ENCODE measurements around the gene FBXO2.
A peak's percentile ranks its signal among the peaks of the same experiment; 100 is the strongest.

Gene FBXO2

DNA sequence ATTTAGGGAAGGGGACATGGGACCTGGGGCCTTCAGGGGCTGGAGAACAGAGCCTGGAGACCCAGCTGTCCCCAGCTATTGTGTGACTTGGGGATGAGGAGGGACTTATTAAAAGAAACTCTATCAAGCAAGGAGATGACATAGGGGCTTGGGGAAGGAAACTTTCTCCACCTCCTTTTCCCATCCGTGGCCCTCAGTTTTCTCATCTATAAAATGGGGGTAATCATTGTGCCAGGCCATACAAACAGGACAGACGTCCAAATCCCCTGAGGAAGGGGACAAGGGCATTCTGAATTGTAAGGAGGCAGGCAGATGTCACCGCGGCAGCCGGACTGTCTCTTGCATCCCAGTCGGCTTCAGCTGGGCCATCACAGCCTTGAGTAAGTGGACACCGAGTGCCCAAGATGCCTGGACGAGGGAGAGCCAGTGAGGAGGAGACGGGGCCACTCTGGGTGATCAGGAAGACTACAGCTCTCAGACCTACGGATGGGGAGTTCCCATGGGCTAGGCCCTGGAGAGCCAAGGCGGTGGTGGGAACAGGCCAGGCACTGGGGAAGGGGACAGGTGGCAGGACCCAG, 1.9 kb downstream of the FBXO2 start:
- Histone ChIP-seq H3K9ac (ENCODE audit: insufficient read length) (no peak overlapping the region), H3K27ac (no peak overlapping the region), H3K4me3 (no peak overlapping the region), H3K9me3 (ENCODE audit: low read depth, low read length) (no peaks in the 10 kb centered on the region), H3K36me3 (ENCODE audit: insufficient read depth, low read length) (peaks cover 7% of the 10 kb centered on the region; the same call in 1 of the 2 replicates)
- no peak for DNase-seq (ENCODE audit: low read depth, low spot score)
- no peak for TF ChIP-seq EZH2 (IDR thresholded peaks at IDR 0.05)
- TF ChIP-seq FOXP2 (optimal IDR thresholded peaks at IDR 0.05; ENCODE audit: control extremely low read depth, extremely low read length, insufficient read depth), result no peak
- no peak for TF ChIP-seq POLR2AphosphoS5 (IDR thresholded peaks at IDR 0.05; ENCODE audit: borderline replicate concordance, low read depth, low read length)

DNA sequence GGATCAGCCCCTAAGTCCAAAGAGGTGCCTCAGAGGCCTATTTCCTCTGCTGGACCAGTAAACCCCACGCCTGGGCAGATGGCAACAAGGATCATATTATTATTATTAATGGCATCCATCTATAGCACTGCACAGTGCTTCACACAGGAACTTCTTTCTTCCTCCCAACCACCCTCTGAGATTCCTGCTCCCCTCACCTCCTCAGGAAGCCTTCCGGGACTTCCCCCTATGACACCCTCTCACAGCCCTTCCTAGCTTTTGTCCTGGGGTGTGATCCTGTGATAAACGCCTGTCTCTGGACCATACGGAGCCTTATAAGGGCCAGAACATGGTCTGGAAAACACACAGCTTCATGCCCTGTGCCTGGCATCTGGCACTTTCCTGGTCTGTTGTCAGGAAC, 3.2 kb downstream of the FBXO2 start:
- TF ChIP-seq POLR2AphosphoS5 (IDR thresholded peaks at IDR 0.05; ENCODE audit: borderline replicate concordance, low read depth, low read length) (no peak), FOXP2 (optimal IDR thresholded peaks at IDR 0.05; ENCODE audit: control extremely low read depth, extremely low read length, insufficient read depth) (no peak), EZH2 (IDR thresholded peaks at IDR 0.05) (no peak)
- no peak overlapping the region for H3K9ac ChIP-seq (ENCODE audit: insufficient read length)
- no peak overlapping the region for H3K4me3 ChIP-seq
- no peaks in the 10 kb centered on the region for H3K9me3 ChIP-seq (ENCODE audit: low read depth, low read length)
- no peak overlapping the region for H3K27ac ChIP-seq
- no peaks in the 10 kb centered on the region; the same call in 1 of the 2 replicates for H3K36me3 ChIP-seq (ENCODE audit: insufficient read depth, low read length)
- no peak for DNase-seq (ENCODE audit: low read depth, low spot score)

DNA sequence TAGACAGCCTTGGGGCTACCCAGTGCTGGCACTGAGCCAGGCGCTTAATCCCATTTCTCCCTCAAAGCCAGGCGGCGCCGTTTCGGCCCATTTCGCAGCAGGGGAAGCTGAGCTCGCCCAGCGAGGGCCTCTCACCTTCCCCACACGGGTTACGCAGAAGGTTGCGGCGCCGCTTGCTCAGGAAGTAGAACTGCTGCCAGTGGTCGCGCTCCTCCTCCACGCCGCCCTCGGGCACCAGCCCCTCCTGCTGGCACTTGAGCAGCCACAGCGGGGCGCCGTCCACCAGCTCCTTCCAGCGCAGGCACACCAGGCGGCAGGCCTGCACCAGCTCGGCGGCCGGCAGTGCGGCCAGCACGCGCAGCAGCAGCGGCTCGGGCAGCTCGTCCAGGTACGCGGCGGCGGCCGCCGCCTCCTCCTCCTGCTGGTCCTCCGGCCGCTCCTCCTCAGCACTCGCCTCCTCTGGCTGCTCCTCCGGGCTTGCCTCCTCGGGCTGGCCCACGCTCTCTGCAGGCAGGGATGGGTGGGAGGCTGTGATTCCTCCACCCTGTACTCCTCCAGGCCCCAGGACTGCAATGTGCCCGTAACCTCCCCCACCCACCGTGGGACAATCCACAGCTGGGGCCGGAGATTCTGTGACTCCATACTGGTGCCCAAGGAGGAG, 3.8 kb downstream of the FBXO2 start:
- Histone ChIP-seq H3K4me3 (peak overlapping the region; percentile 38; the same call in 1 of the 2 replicates), H3K36me3 (ENCODE audit: insufficient read depth, low read length) (no peaks in the 10 kb centered on the region), H3K27ac (no peak overlapping the region), H3K9me3 (ENCODE audit: low read depth, low read length) (no peaks in the 10 kb centered on the region), H3K9ac (ENCODE audit: insufficient read length) (no peak overlapping the region)
- no peak for DNase-seq (ENCODE audit: low read depth, low spot score)
- TF ChIP-seq POLR2AphosphoS5 (IDR thresholded peaks at IDR 0.05; ENCODE audit: borderline replicate concordance, low read depth, low read length), result no peak
- no peak for TF ChIP-seq EZH2 (IDR thresholded peaks at IDR 0.05)
- TF ChIP-seq FOXP2 (optimal IDR thresholded peaks at IDR 0.05; ENCODE audit: control extremely low read depth, extremely low read length, insufficient read depth), result no peak

DNA sequence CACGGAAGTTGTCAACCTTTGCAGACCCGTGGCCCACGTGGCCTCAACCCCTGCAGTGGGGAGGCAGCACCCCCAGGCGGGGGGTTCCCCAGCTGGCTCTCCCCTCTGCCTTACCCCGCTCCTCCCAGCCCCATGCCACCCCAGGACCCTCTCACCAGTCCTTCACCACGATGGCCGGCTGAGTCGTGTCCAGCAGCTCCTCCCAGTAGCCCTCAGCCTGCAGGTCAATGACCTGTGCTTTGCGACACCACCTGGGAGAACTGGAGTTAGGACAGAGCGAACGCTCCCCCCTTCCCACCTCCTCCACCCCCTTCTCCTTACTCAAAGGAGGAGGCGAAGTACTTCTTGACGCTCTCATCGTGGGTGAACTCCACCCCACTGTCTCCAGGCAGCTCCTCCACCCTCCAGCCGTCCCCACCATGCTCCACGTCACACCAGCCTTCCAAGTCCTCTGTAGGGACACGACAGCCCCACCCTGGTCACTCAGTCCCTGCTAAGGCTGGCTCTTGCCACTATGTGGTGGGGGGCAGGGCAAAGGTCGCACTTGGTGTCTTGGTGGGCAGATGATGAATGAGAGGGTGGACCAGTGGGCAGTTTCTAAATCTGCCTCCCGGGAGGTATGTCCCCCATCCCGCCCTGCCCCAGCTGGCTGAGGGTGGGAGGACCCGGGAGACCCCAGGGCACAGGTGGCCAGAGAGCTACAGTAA, 4.5 kb downstream of the FBXO2 start:
- Histone ChIP-seq H3K4me3 (peak overlapping the region; percentile 38; the same call in 1 of the 2 replicates), H3K27ac (no peak overlapping the region), H3K36me3 (ENCODE audit: insufficient read depth, low read length) (no peaks in the 10 kb centered on the region), H3K9ac (ENCODE audit: insufficient read length) (no peak overlapping the region), H3K9me3 (ENCODE audit: low read depth, low read length) (no peaks in the 10 kb centered on the region)
- TF ChIP-seq EZH2 (IDR thresholded peaks at IDR 0.05) (no peak), FOXP2 (optimal IDR thresholded peaks at IDR 0.05; ENCODE audit: control extremely low read depth, extremely low read length, insufficient read depth) (no peak), POLR2AphosphoS5 (IDR thresholded peaks at IDR 0.05; ENCODE audit: borderline replicate concordance, low read depth, low read length) (no peak)
- no peak for DNase-seq (ENCODE audit: low read depth, low spot score)

DNA sequence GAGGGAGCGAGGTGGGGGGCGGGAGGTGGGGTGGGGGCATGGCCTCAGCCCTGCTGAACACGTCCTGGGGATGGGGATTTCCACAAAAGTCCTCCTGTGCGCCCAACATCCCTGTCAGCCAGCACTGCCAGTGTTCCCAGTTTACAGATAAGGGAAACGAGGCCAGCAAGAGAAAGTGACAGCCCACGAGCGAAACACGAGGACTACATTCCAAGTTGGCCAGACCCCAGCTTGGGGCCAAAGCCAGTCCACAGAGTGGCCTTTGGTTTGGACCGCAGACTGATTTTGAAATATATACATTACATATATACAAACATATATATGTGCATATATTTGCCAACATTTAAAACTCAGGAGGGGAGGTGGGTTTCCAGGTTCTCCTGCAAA, 5.0 kb downstream of the FBXO2 start:
- Histone ChIP-seq H3K4me3 (no peak overlapping the region), H3K9ac (ENCODE audit: insufficient read length) (no peak overlapping the region), H3K36me3 (ENCODE audit: insufficient read depth, low read length) (no peaks in the 10 kb centered on the region), H3K27ac (no peak overlapping the region), H3K9me3 (ENCODE audit: low read depth, low read length) (no peaks in the 10 kb centered on the region)
- TF ChIP-seq EZH2 (IDR thresholded peaks at IDR 0.05) (no peak), POLR2AphosphoS5 (IDR thresholded peaks at IDR 0.05; ENCODE audit: borderline replicate concordance, low read depth, low read length) (no peak), FOXP2 (optimal IDR thresholded peaks at IDR 0.05; ENCODE audit: control extremely low read depth, extremely low read length, insufficient read depth) (no peak)
- DNase-seq (ENCODE audit: low read depth, low spot score), result no peak

DNA sequence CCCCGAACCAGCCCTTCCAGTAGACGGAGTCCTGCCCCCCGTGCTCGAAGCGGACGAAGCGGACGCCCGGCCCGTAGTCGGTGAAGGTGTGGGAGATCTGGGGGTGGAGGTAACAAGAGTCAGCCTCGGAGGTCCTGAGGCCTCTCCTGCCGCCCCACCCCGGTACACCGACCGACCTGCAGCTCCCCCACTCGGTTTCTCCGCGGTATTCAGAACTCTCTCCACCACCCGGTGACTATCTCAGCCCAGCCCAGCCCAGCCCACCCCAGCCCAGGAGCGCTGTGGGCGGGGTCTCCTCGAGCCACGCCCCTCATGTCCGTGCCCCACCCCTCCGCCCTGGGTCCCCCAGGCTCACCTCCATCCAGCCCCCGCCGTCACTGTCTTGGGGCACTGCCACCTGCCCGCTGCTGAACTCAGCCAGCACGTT, 5.5 kb downstream of the FBXO2 start:
- no peaks in the 10 kb centered on the region for H3K36me3 ChIP-seq (ENCODE audit: insufficient read depth, low read length)
- TF ChIP-seq EZH2 (IDR thresholded peaks at IDR 0.05) (no peak), POLR2AphosphoS5 (IDR thresholded peaks at IDR 0.05; ENCODE audit: borderline replicate concordance, low read depth, low read length) (no peak), FOXP2 (optimal IDR thresholded peaks at IDR 0.05; ENCODE audit: control extremely low read depth, extremely low read length, insufficient read depth) (no peak)
- DNase-seq (ENCODE audit: low read depth, low spot score), result no peak
- H3K4me3 ChIP-seq, result no peak overlapping the region
- H3K9me3 ChIP-seq (ENCODE audit: low read depth, low read length), result no peaks in the 10 kb centered on the region
- H3K27ac ChIP-seq, result no peak overlapping the region
- no peak overlapping the region for H3K9ac ChIP-seq (ENCODE audit: insufficient read length)

DNA sequence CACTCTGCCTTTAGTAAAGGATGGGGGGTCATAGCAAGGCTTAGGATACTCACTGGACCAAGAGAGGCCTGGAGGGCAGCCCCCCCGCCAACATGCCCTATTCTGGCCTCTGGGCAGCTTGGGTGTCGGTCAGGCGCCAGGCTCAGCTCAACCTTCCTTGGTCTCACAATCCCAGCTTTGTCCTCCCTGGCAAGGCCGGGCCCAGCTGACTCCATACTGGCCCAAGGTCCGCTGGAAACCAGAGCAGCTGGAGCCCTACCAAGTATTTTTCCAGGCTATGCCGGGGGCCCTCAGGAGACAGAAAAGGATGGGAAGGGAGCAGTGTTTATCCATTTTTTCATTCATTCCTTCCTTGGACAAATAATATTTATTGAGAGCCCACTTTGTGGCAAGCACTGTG, 6.2 kb downstream of the FBXO2 start:
- TF ChIP-seq EZH2 (IDR thresholded peaks at IDR 0.05), result no peak
- no peak for TF ChIP-seq POLR2AphosphoS5 (IDR thresholded peaks at IDR 0.05; ENCODE audit: borderline replicate concordance, low read depth, low read length)
- TF ChIP-seq FOXP2 (optimal IDR thresholded peaks at IDR 0.05; ENCODE audit: control extremely low read depth, extremely low read length, insufficient read depth), result no peak
- Histone ChIP-seq H3K36me3 (ENCODE audit: insufficient read depth, low read length) (no peaks in the 10 kb centered on the region), H3K4me3 (no peak overlapping the region), H3K9ac (ENCODE audit: insufficient read length) (no peak overlapping the region), H3K9me3 (ENCODE audit: low read depth, low read length) (no peaks in the 10 kb centered on the region), H3K27ac (no peak overlapping the region)
- no peak for DNase-seq (ENCODE audit: low read depth, low spot score)

DNA sequence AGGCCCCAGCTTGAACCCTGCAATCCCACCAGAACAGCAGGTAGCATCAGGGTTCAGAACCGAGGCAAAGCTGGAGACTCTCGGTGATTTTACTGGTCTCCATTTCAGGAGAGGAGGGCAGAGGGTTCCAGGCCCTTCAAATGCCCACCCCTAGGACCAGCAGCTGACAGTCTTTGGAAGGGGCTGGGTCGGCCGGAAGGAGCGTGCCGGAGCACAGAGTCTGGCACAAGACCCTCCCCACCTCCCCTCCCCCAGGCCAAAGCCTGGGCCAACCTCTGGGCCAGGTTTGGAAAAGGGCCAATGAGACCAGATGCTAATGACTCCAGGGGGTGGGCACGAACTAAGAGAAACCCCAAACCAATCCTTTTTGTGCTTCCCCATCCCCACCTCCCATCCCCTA, 6.9 kb downstream of the FBXO2 start:
- Histone ChIP-seq H3K4me3 (no peak overlapping the region), H3K27ac (no peak overlapping the region), H3K36me3 (ENCODE audit: insufficient read depth, low read length) (no peaks in the 10 kb centered on the region), H3K9ac (ENCODE audit: insufficient read length) (no peak overlapping the region), H3K9me3 (ENCODE audit: low read depth, low read length) (no peaks in the 10 kb centered on the region)
- DNase-seq (ENCODE audit: low read depth, low spot score), result no peak
- no peak for TF ChIP-seq EZH2 (IDR thresholded peaks at IDR 0.05)
- no peak for TF ChIP-seq FOXP2 (optimal IDR thresholded peaks at IDR 0.05; ENCODE audit: control extremely low read depth, extremely low read length, insufficient read depth)
- no peak for TF ChIP-seq POLR2AphosphoS5 (IDR thresholded peaks at IDR 0.05; ENCODE audit: borderline replicate concordance, low read depth, low read length)
